Tibial nerve (tissue), 4 donors: ENCODE measurements around the gene LYRM9.

Experiments
- CTCF ChIP-seq, 5 experiments: fragments of 200-600 bp in 3 of 5; fragments of 450-650 bp in 2 of 5; sonication (generic) in 3 of 5; IDR thresholded peaks; one replicate each; pipeline ENCODE4 v1.5.1; 2016 to 2019; ENCODE audit warnings: antibody characterized with exemption in 5 of 5, mild to moderate bottlenecking in 3 of 5, moderate library complexity in 2 of 5
- EP300 ChIP-seq, 2 donors: sonication (generic); formaldehyde crosslinking; IDR thresholded peaks; one replicate each; pipeline ENCODE4 v1.6.1; 2017; ENCODE audit warnings: antibody characterized with exemption in 2 of 2, mild to moderate bottlenecking in 1 of 2
- POLR2A ChIP-seq, 2 donors: fragments of 450-650 bp; IDR thresholded peaks; one replicate each; pipeline ENCODE4 v1.6.1; 2017; ENCODE audit warnings: antibody characterized with exemption in 2 of 2, mild to moderate bottlenecking in 2 of 2, moderate library complexity in 2 of 2

GRCh38 chr17:27895940-27896535 lies 2.9 kb upstream of the LYRM9 start:
- TF ChIP-seq POLR2A (IDR thresholded peaks at IDR 0.05) (no peak), CTCF (IDR thresholded peaks at IDR 0.05) (no peak), EP300 (IDR thresholded peaks at IDR 0.05) (no peak)
